Endothelial cell of umbilical vein (primary cell): ENCODE results near the gene PCDH9. TPM values are rescaled to one million over a fixed set of nuclear protein-coding genes. Genes with fewer than 3 reads are reported as not detected.

Experiments
- BruUV-seq: library from RNA; stranded (reverse); fragments of 400-500 nt; replicated peaks from 2 replicates; lab custom pipeline; 2021; lab: Mats Ljungman, UMichigan
- CTCF ChIA-PET: fragments of 300-600, 350-600 bp; sonication (Branson Sonifier 250); formaldehyde crosslinking; loops from one replicate; lab custom pipeline; 2021; ENCODE audit warnings: antibody characterized with exemption, inconsistent platforms; lab: Charles Lee
- POLR2A ChIA-PET: fragments of 300-600, 350-600 bp; sonication (Branson Sonifier 250); formaldehyde crosslinking; loops from one replicate; lab custom pipeline; 2021; ENCODE audit warnings: antibody characterized with exemption, inconsistent platforms; lab: Charles Lee
- DNase-seq: peaks from one replicate; pipeline ENCODE4 v3.0.0-alpha.2; 2011; ENCODE audit warnings: low read depth, low spot score
- FAIRE-seq: peaks from 2 replicates; lab custom pipeline; 2011; peaks lifted over from hg19 to GRCh38; lab: Jason Lieb, UNC
- H2AFZ ChIP-seq: 2 replicates; pipeline ENCODE4 v1.6.0; 2012; ENCODE audit warnings: low read depth, low read length, control low read depth, inconsistent platforms
- H3K27ac ChIP-seq: 2 replicates; pipeline ENCODE4 v1.5.1; 2011; ENCODE audit warnings: low read depth, mild to moderate bottlenecking, control low read depth, low read length, moderate library complexity; ENCODE audit not compliant: insufficient read depth
- H3K27me3 ChIP-seq, 2 experiments: 2 replicates each; pipeline versions ENCODE4 v1.6.0 to v1.6.1; 2011; ENCODE audit warnings: low read length in 2 of 2, mixed read lengths in 1 of 2; ENCODE audit not compliant: control insufficient read depth in 2 of 2, insufficient read depth in 2 of 2
- H3K36me3 ChIP-seq, 2 experiments: 2 replicates in 1 of 2; 3 replicates in 1 of 2; pipeline ENCODE4 v1.5.1; 2011; ENCODE audit warnings: low read length in 2 of 2, mild to moderate bottlenecking in 1 of 2, moderate library complexity in 1 of 2; ENCODE audit not compliant: control insufficient read depth in 2 of 2, insufficient read depth in 2 of 2; ENCODE audit errors: extremely low read depth in 1 of 2
- H3K4me1 ChIP-seq: 3 replicates; pipeline ENCODE4 v1.5.1; 2011; ENCODE audit warnings: mild to moderate bottlenecking, low read length; ENCODE audit not compliant: control insufficient read depth, insufficient read depth; ENCODE audit errors: extremely low read depth
- H3K4me2 ChIP-seq: 2 replicates; pipeline ENCODE4 v1.6.1; 2011; ENCODE audit warnings: low read length, control low read depth, mixed read lengths; ENCODE audit not compliant: insufficient read depth
- H3K4me3 ChIP-seq, 3 experiments: fragments of 200-600 bp in 1 of 3; sonication (generic), shearing (Covaris generic) in 1 of 3; replicated peaks in 1 of 3; 2 replicates each; pipeline ENCODE4 v1.5.1; 2011 to 2016; ENCODE audit warnings: control low read depth in 3 of 3, low read length in 3 of 3, mild to moderate bottlenecking in 2 of 3, inconsistent platforms in 1 of 3, low read depth in 1 of 3, moderate library complexity in 1 of 3; ENCODE audit not compliant: insufficient read depth in 1 of 3
- H3K79me2 ChIP-seq: 2 replicates; pipeline ENCODE4 v1.6.0; 2012; ENCODE audit warnings: low read length, inconsistent platforms; ENCODE audit not compliant: control insufficient read depth, insufficient read depth
- H3K9ac ChIP-seq: replicated peaks from 2 replicates; pipeline ENCODE3; 2011; ENCODE audit warnings: low read length, control low read depth; ENCODE audit not compliant: insufficient read depth; ENCODE audit errors: extremely low read depth
- H3K9me1 ChIP-seq: replicated peaks from 3 replicates; pipeline ENCODE4 v1.6.0; 2011; ENCODE audit warnings: mild to moderate bottlenecking, low read length; ENCODE audit not compliant: control insufficient read depth, insufficient read depth; ENCODE audit errors: extremely low read depth
- H3K9me3 ChIP-seq: replicated peaks from 2 replicates; pipeline ENCODE4 v1.5.1; 2012; ENCODE audit warnings: low read length, inconsistent platforms; ENCODE audit not compliant: control insufficient read depth, insufficient read depth
- H4K20me1 ChIP-seq: replicated peaks from 2 replicates; pipeline ENCODE3; 2011; ENCODE audit warnings: mild to moderate bottlenecking, low read length; ENCODE audit not compliant: control insufficient read depth, insufficient read depth; ENCODE audit errors: extremely low read depth
- CTCF ChIP-seq, 2 donors: IDR thresholded peaks; 1 replicate in 1 of 2; 2 replicates in 1 of 2; pipeline ENCODE4 v1.5.1; 2011; ENCODE audit warnings: low read length in 2 of 2, mild to moderate bottlenecking in 2 of 2, moderate library complexity in 2 of 2, control low read depth in 1 of 2, inconsistent platforms in 1 of 2, low read depth in 1 of 2; ENCODE audit not compliant: insufficient read depth in 1 of 2; ENCODE audit errors: extremely low read depth in 1 of 2
- EZH2 ChIP-seq: IDR thresholded peaks from 2 replicates; pipeline ENCODE4 v1.6.1; 2012; ENCODE audit warnings: borderline replicate concordance, low read depth, mild to moderate bottlenecking, moderate library complexity, low read length, inconsistent platforms; ENCODE audit not compliant: severe bottlenecking
- FOS ChIP-seq: IDR thresholded peaks from 2 replicates; pipeline ENCODE4 v1.6.1; 2011; ENCODE audit warnings: mild to moderate bottlenecking, low read length, moderate library complexity, borderline replicate concordance; ENCODE audit not compliant: insufficient read depth
- GATA2 ChIP-seq: IDR thresholded peaks from 2 replicates; pipeline ENCODE4 v1.7.0; 2011; ENCODE audit warnings: low read depth, mild to moderate bottlenecking, moderate library complexity, mixed read lengths, low read length; ENCODE audit not compliant: insufficient read length, insufficient read depth
- JUN ChIP-seq: IDR thresholded peaks from 2 replicates; pipeline ENCODE4 v1.6.1; 2011; ENCODE audit warnings: borderline replicate concordance, low read depth; ENCODE audit not compliant: insufficient read length, insufficient read depth
- MAX ChIP-seq: IDR thresholded peaks from 2 replicates; pipeline ENCODE4 v1.6.1; 2011; ENCODE audit not compliant: insufficient read depth, insufficient read length
- MYC ChIP-seq: IDR thresholded peaks from one replicate; pipeline ENCODE4 v1.6.1; 2011; ENCODE audit warnings: mild to moderate bottlenecking, low read depth, low read length
- POLR2A ChIP-seq: IDR thresholded peaks from 2 replicates; pipeline ENCODE4 v1.6.1; 2012; ENCODE audit warnings: low read depth, mild to moderate bottlenecking, control low read depth, low read length
- POLR2AphosphoS5 ChIP-seq: IDR thresholded peaks from 2 replicates; pipeline ENCODE4 v1.6.1; 2012; ENCODE audit warnings: low read depth, mild to moderate bottlenecking, control low read depth, low read length, moderate library complexity; ENCODE audit not compliant: insufficient read depth
- dilution Hi-C: fragments of 300-500 bp; cut with MboI; formaldehyde crosslinking; loops from one replicate; pipeline ENCODE4 v1.15.0; 2019; ENCODE audit warnings: low sequenced_read_pairs; ENCODE audit not compliant: extremely low pct_ligation_motif_present
- intact Hi-C: fragments of 100-400 bp; cut with micrococcal nuclease; formaldehyde crosslinking; loops from one replicate; pipeline ENCODE4 v1.10.0; 2022
- polyA plus RNA-seq, 4 experiments: library from polyadenylated mRNA; depleted of rRNA in 3 of 4; stranded (reverse) in 3 of 4; unstranded in 1 of 4; fragments of >200 nt; gene quantifications; 2 replicates each; pipeline versions ENCODE4 v1.2.1 to v1.2.3, GENCODE V29; 2011 to 2012; ENCODE audit warnings: missing spikeins in 1 of 4
- total RNA-seq: library from RNA; stranded (reverse); gene quantifications from 2 replicates; pipeline ENCODE4 v1.2.3, GENCODE V29; 2021

PCDH9 gene
- total and polyA plus RNA-seq, 2 donors (not counting 3 experiments of a cell fraction or from before 2014, with no cell fraction given): 1.1 to 5.2 TPM

GRCh38 chr13:66557357-66557756 lies 672.8 kb downstream of the PCDH9 start:
- no peak overlapping the region for H3K4me3 ChIP-seq
- H3K9me1 ChIP-seq: no peaks in the 10 kb centered on the region
- intact Hi-C loops (no loop called here), dilution Hi-C loops (no loop called here)
- H3K27ac ChIP-seq: no peak overlapping the region
- BruUV-seq: no TSS peak
- TF ChIP-seq MYC (no peak), MAX (no peak), JUN (no peak), FOS (no peak), POLR2AphosphoS5 (no peak), GATA2 (no peak), EZH2 (no peak), CTCF (IDR thresholded peaks at IDR 0.05; ENCODE audit: extremely low read depth in 1 of 2, insufficient read depth in 1 of 2, low read depth in 1 of 2, low read length in 2 of 2) (no peak), POLR2A (no peak)
- H3K4me1 ChIP-seq: no peaks in the 10 kb centered on the region
- no peaks in the 10 kb centered on the region for H3K27me3 ChIP-seq
- no peak overlapping the region for H3K9ac ChIP-seq
- DNase-seq (no peak), FAIRE-seq (no peak)
- ChIA-PET POLR2A (no interaction called here), CTCF (interaction anchor here (0.8 to 1.2 kb wide), 2 partner anchors 8 to 17 kb away, joined by 3 to 4 read pairs; no protein-coding TSS in a partner anchor)
- H3K79me2 ChIP-seq: no peaks in the 10 kb centered on the region
- no peak overlapping the region for H3K4me2 ChIP-seq
- no peaks in the 10 kb centered on the region for H3K9me3 ChIP-seq
- H3K36me3 ChIP-seq: no peaks in the 10 kb centered on the region
- no peak overlapping the region for H2AFZ ChIP-seq
- H4K20me1 ChIP-seq: no peaks in the 10 kb centered on the region
